Measurements from ENCODE around the gene DNAJC21. TPM values are rescaled to one million over a fixed set of nuclear protein-coding genes. Genes with fewer than 3 reads are reported as not detected.

The DNAJC21 gene
- total RNA-seq, 1 experiment from 2014 or later: 34.7 TPM

DNA sequence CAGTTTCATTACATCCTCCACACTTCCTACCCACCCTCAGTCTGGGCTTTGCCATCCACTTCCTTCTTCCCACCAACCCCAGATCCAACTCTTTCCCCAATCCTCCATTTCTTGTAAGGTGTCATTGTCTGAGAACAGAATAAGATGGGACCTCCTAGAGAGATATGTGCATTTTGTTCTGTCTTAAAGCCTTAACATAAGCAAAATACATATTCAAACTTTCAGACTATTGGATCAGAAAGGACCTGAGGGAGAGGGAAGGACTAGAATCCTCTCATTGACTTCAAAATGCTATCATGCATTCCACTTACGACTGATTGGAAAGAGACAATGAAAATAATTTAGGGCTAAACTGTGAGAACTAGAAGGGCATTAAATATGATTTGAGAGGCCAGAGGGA is 75.4 kb downstream of the DNAJC21 start (continued):
- TF ChIP-seq TCF7L2 (IDR thresholded peaks at IDR 0.05; ENCODE audit: borderline replicate concordance, extremely low read depth, insufficient read depth, insufficient read length) (no peak), JUND (IDR thresholded peaks at IDR 0.05) (no peak), ZFX (IDR thresholded peaks at IDR 0.05) (no peak)

Other genes with a start within 250 kb of the DNAJC21 start
- 1.0 TPM for gene TTC23L, start 90.4 kb upstream of the DNAJC21 start, total RNA-seq (2021; ENCODE audit: unreplicated experiment)
- gene RAD1, start 14.1 kb upstream of the DNAJC21 start, total RNA-seq (2021; ENCODE audit: unreplicated experiment): 24.8 TPM
- 76.4 TPM for gene BRIX1, start 13.8 kb upstream of the DNAJC21 start, total RNA-seq (2021; ENCODE audit: unreplicated experiment)
- gene AGXT2, start 118.4 kb downstream of the DNAJC21 start, total RNA-seq (2021; ENCODE audit: unreplicated experiment): not detected